ENCODE data around the gene TMEM174. TPM values are rescaled to one million over a fixed set of nuclear protein-coding genes. Genes with fewer than 3 reads are reported as not detected.

TMEM174 gene
- total RNA-seq, 1 experiment from 2014 or later = not detected

- no peak overlapping the region for H3K4me3 ChIP-seq
- peaks cover 6% of the 10 kb centered on the region for H3K4me1 ChIP-seq (replicated peaks)
- no peak for DNase-seq (ENCODE audit: low read depth in 1 of 2, low spot score in 2 of 2)
- no peak overlapping the region for H3K27ac ChIP-seq
- no peaks in the 10 kb centered on the region for H3K27me3 ChIP-seq (replicated peaks)
- H3K36me3 ChIP-seq = no peaks in the 10 kb centered on the region
- H3K9me3 ChIP-seq (replicated peaks) = no peaks in the 10 kb centered on the region
Measured at GRCh38 chr5:73140801-73141200, 32.2 kb upstream of the TMEM174 start.

- DNase-seq (ENCODE audit: low read depth in 1 of 2, low spot score in 2 of 2) = no peak
- Histone ChIP-seq H3K4me1 (replicated peaks) (no peaks in the 10 kb centered on the region), H3K27me3 (replicated peaks) (no peaks in the 10 kb centered on the region), H3K36me3 (no peaks in the 10 kb centered on the region), H3K9me3 (replicated peaks) (no peaks in the 10 kb centered on the region), H3K4me3 (no peak overlapping the region), H3K27ac (no peak overlapping the region)
Measured at GRCh38 chr5:73142035-73142434, 31.0 kb upstream of the TMEM174 start.

DNA sequence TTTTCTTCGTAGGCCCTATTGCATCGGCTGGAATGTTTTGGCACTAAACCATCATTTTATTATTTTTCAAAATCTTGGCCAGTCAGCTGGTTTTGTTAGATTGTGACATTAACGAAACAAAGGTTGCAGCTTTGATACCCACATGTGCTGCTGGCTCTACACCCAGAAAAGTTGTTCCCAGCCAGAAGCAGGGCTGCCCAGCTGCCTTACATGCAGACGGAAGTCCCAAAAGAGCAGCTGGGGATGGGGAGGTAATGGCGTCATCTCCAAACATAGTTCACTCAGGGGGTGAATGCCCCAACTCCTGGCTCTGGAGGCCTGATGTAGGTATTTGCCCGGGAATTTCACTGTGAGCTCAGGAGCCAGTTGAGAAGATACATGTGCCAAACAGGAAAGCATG, 29.3 kb upstream of the TMEM174 start:
- DNase-seq (ENCODE audit: low read depth in 1 of 2, low spot score in 2 of 2) = no peak
- H3K4me1 ChIP-seq (replicated peaks) = no peaks in the 10 kb centered on the region
- no peaks in the 10 kb centered on the region for H3K9me3 ChIP-seq (replicated peaks)
- no peak overlapping the region for H3K27ac ChIP-seq
- H3K36me3 ChIP-seq = no peaks in the 10 kb centered on the region
- no peaks in the 10 kb centered on the region for H3K27me3 ChIP-seq (replicated peaks)
- no peak overlapping the region for H3K4me3 ChIP-seq

- no peaks in the 10 kb centered on the region for H3K27me3 ChIP-seq (replicated peaks)
- H3K4me1 ChIP-seq (replicated peaks) = no peaks in the 10 kb centered on the region
- no peak overlapping the region for H3K27ac ChIP-seq
- no peak for DNase-seq (ENCODE audit: low read depth in 1 of 2, low spot score in 2 of 2)
- no peak overlapping the region for H3K4me3 ChIP-seq
- no peaks in the 10 kb centered on the region for H3K36me3 ChIP-seq
- H3K9me3 ChIP-seq (replicated peaks) = no peaks in the 10 kb centered on the region
Measured at GRCh38 chr5:73149540-73149939, 23.5 kb upstream of the TMEM174 start.

DNA sequence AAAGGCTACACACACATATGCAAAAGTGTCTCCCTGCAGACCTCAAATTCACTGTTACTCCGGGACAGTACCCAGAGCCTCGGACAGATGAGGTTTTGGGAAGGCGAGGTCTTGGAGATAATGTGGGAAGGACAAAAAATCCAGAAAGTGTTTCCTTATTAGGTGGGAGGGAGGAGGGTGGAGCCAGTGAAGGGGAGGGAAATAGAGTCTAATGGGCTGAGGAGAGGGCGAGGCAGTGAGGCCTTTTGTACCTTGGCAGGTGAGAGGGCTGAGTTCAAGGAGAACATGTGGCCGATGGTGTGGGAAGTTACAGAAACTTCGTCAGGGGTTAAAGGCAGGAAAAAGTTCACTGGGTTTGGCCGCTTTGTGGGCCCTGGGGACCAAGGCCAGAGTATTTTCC, 22.1 kb upstream of the TMEM174 start:
- Histone ChIP-seq H3K36me3 (no peaks in the 10 kb centered on the region), H3K27me3 (replicated peaks) (no peaks in the 10 kb centered on the region), H3K4me3 (no peak overlapping the region), H3K27ac (no peak overlapping the region), H3K9me3 (replicated peaks) (no peaks in the 10 kb centered on the region), H3K4me1 (replicated peaks) (peaks cover 11% of the 10 kb centered on the region)
- no peak for DNase-seq (ENCODE audit: low read depth in 1 of 2, low spot score in 2 of 2)

GRCh38 chr5:73151766-73152410, 21.1 kb upstream of the TMEM174 start:
- Histone ChIP-seq H3K9me3 (replicated peaks) (no peaks in the 10 kb centered on the region), H3K27ac (no peak overlapping the region), H3K4me1 (replicated peaks) (peaks cover 18% of the 10 kb centered on the region), H3K27me3 (replicated peaks) (no peaks in the 10 kb centered on the region), H3K4me3 (no peak overlapping the region), H3K36me3 (no peaks in the 10 kb centered on the region)
- no peak for DNase-seq (ENCODE audit: low read depth in 1 of 2, low spot score in 2 of 2)

DNA sequence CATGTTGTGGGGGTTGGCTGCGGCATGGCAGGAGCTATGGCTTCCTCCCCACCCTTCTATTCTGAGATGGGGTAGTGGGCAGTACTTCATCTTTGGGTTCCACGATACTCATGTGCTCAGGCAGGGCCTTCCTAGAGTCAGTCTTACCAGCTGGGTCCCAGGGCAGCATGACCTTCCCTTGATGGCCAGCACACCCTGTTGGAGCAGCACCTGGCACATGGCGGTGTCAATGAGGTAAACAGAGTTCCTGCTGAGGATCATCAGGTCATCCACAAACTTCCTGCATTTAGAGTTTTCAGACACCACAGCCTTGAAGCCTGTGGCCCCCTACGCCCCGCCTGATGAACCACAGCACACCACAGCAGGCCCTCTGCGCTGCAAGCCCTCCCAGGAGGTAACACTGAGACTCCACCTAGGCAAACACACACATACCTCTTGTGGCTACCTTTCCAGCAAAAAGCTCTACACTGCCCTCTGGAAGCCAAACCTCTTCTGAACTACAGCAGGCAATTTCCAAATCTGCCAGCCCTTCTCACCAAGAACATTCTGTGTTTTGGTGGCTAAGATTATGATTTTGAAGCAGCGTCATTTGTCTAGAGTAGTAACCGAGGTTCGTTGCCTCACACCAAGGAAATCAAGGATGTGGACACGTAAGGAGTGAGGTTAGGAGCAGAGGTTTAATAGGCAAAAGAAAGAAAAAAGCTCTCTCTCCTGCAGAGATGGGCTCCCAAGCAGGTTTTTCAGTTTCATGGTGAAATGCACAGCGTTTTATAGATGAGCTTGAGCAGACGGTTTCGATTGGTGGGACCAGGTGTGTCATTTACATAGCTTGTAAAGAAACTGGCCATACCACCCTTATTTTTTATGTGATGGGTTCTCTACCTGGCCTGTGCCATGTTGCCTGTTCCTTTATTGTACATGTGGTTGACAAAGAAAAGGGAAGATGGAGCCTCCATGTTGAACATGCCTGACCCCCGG, 20.3 kb upstream of the TMEM174 start:
- peaks cover 18% of the 10 kb centered on the region for H3K4me1 ChIP-seq (replicated peaks)
- H3K27me3 ChIP-seq (replicated peaks) = no peaks in the 10 kb centered on the region
- no peaks in the 10 kb centered on the region for H3K9me3 ChIP-seq (replicated peaks)
- no peak for DNase-seq (ENCODE audit: low read depth in 1 of 2, low spot score in 2 of 2)
- H3K36me3 ChIP-seq = no peaks in the 10 kb centered on the region
- H3K4me3 ChIP-seq = no peak overlapping the region
- H3K27ac ChIP-seq = no peak overlapping the region

DNA sequence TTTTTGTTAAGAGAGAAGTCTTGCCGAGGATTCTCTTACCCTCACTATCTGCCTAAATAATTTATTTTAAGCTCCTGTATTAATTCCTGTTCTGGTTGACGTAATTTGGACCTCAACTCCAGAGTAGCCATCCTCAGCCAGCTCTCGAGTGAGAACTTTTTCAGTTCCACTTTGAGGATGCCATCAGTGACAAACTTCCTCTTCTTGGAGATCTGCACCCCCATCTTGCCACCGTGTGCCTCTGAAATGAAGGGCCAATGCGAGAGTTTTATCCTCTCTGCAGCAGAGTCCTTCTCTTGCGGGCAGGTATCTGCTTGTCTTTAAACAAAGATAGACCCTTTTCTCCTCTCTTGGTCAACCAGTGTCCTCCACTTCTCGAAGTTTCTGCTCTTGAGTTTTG, 19.5 kb upstream of the TMEM174 start:
- Histone ChIP-seq H3K36me3 (no peaks in the 10 kb centered on the region), H3K9me3 (replicated peaks) (no peaks in the 10 kb centered on the region), H3K4me3 (no peak overlapping the region), H3K4me1 (replicated peaks) (peaks cover 18% of the 10 kb centered on the region), H3K27ac (no peak overlapping the region), H3K27me3 (replicated peaks) (no peaks in the 10 kb centered on the region)
- DNase-seq (ENCODE audit: low read depth in 1 of 2, low spot score in 2 of 2) = no peak

GRCh38 chr5:73154208-73155006, 18.6 kb upstream of the TMEM174 start:
- Histone ChIP-seq H3K4me3 (no peak overlapping the region), H3K9me3 (replicated peaks) (no peaks in the 10 kb centered on the region), H3K36me3 (no peaks in the 10 kb centered on the region), H3K27me3 (replicated peaks) (no peaks in the 10 kb centered on the region), H3K4me1 (replicated peaks) (peaks cover 18% of the 10 kb centered on the region), H3K27ac (no peak overlapping the region)
- DNase-seq (ENCODE audit: low read depth in 1 of 2, low spot score in 2 of 2) = no peak

DNA sequence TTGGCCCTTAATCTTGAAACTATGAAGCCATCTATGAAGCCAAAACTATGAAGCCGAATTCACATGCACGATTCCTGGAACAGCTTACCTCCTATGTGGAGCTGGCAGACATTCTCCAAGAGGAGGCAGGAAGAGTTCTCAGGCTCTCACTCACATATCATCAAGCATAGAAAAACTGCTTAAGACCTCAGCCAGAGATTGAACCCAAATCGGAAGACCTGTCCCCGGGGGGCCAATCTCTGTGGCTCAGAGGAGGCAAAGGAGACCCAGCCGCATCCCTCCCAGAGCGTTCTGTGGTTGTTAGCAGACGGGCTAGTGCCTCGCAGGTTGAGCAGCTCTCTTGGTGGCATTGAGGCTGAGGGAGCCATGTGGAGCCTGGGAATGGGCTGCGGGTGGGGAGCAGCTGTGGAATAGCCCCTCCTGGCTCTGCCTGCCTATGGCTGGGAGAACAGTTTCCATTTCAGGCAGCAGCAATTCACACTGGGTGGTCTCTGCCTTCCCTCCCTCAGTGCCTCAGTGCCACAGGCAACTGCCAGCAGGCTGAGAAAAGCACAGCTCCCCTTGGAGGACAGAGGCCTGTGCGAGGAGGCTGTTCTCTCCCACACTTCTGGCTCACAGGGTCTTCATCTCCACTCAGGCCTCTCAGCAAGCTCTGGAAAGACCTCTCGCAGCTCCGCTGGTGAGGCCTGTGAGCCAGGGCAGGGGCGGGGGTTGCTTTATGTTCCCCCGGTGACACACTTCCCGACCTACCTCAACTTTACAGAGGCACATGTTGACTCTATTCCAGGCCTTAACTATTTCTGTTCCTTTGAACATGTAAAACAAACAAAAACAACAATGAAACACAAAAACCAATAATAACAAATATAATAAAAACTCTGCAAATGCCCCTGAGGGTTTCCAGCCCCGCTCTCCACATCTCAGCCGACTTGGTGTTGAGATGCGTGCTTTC, 17.4 kb upstream of the TMEM174 start:
- peak overlapping the region; percentile 49 for H3K27ac ChIP-seq
- H3K36me3 ChIP-seq = no peaks in the 10 kb centered on the region
- peaks cover 26% of the 10 kb centered on the region for H3K4me1 ChIP-seq (replicated peaks)
- no peaks in the 10 kb centered on the region for H3K9me3 ChIP-seq (replicated peaks)
- DNase-seq (ENCODE audit: low read depth in 1 of 2, low spot score in 2 of 2) = peak; percentile 70 to 72
- no peak overlapping the region for H3K4me3 ChIP-seq
- H3K27me3 ChIP-seq (replicated peaks) = no peaks in the 10 kb centered on the region

DNA sequence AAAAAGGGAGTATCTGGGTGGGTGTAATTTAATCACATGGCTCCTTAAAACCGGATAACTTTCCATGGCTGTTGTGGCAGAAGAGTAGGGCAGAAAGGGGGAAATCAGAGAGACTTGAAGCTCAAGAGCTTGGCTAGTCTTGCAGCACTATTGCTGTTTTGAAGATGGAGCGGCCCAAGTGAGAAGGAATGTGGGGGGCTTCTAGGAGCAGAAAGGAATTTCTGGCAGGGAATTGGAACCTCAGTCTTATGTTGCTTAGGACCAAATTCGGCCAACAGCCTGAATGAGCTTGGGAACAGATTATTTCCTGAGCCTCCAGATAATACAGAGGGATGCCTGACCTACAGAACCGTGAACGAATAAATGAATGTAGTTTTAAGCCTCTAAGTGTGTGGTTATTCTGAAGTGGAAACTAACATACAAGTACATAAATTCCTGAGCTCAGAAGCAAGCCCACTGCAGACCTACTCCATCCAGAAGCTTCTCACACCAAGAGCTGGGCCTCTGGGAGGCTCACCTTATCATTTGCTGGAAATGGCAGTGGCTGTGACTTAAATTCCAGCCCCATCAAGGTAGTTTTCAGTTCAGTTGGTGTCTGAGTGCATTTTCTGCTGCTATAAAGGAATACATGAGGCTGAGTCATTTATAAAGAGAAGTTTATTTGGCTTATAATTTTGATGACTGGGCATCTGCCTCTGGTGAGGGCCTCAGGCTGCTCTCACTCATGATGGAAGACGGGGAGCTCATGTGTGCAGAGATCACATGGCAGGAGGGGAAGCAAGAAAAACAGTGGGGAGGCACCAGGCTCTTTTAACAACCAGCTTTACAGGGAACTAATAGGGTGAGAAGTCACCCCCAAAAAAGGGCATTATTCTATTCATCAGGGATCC, 15.3 kb upstream of the TMEM174 start:
- no peak overlapping the region for H3K27ac ChIP-seq
- DNase-seq (ENCODE audit: low read depth in 1 of 2, low spot score in 2 of 2) = no peak
- H3K36me3 ChIP-seq = no peaks in the 10 kb centered on the region
- no peak overlapping the region for H3K4me3 ChIP-seq
- H3K27me3 ChIP-seq (replicated peaks) = no peaks in the 10 kb centered on the region
- H3K4me1 ChIP-seq (replicated peaks) = peaks cover 26% of the 10 kb centered on the region
- no peaks in the 10 kb centered on the region for H3K9me3 ChIP-seq (replicated peaks)

DNA sequence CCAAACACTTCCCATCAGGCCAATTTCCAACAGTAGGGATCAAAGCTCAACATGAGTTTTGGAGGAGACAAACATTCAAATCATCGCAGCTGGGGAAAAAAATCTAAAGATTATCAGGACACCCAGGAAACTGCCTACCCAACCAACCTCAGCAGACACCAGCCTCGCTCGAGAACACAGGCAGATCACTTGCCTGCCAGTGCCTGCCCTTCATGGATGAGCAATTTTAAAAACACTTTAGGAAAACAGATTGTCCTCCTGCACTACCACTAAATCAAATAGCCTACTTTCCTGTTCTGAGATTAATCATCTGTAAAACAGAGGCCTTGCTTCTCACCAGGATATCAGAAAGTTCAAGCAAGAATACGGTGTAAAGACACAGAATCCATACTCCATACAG, 14.7 kb upstream of the TMEM174 start:
- DNase-seq (ENCODE audit: low read depth in 1 of 2, low spot score in 2 of 2) = no peak

More for the DNA sequence above, 14.7 kb upstream of the TMEM174 start:
- H3K36me3 ChIP-seq = no peaks in the 10 kb centered on the region
- no peak overlapping the region for H3K4me3 ChIP-seq
- H3K27me3 ChIP-seq (replicated peaks) = no peaks in the 10 kb centered on the region
- no peaks in the 10 kb centered on the region for H3K9me3 ChIP-seq (replicated peaks)
- no peak overlapping the region for H3K27ac ChIP-seq
- H3K4me1 ChIP-seq (replicated peaks) = peaks cover 26% of the 10 kb centered on the region

All from SJSA1 (cell line).